ENCODE data around the gene GRIN3B. TPM values are rescaled to one million over a fixed set of nuclear protein-coding genes. Genes with fewer than 3 reads are reported as not detected.

Gene GRIN3B
- polyA plus RNA-seq, 1 of the 3 experiments (the other 2 are of a cell fraction): 1.5 TPM

GRCh38 chr19:1028062-1028926, 28.1 kb downstream of the GRIN3B start:
- CTCF ChIA-PET: interaction anchor here (0.8 to 2.0 kb wide), 8 partner anchors 9 to 216 kb away, joined by 3 to 7 read pairs (median 4); no protein-coding TSS in a partner anchor
- Histone ChIP-seq H3K36me3 (replicated peaks in 1 of 2; ENCODE audit: control insufficient read depth in 1 of 2, insufficient read depth in 2 of 2, low read length in 1 of 2) (peaks cover 13 to 26% of the 10 kb centered on the region in 2 experiments), H3K4me3 (ENCODE audit: low read depth in 2 of 2, low read length in 1 of 2) (peak overlapping the region; percentile 76 to 97), H3F3A (replicated peaks; ENCODE audit: insufficient read depth) (peaks cover 22% of the 10 kb centered on the region), H3K9ac (peak overlapping the region; percentile 86), H3K4me2 (peak overlapping the region; percentile 99), H3K27ac (ENCODE audit: low read depth in 2 of 2, low read length in 1 of 2) (peak overlapping the region; percentile 81 to 84), H3K4me1 (ENCODE audit: control insufficient read depth in 1 of 2, insufficient read depth in 2 of 2, low read depth in 1 of 2, low read length in 1 of 2) (peaks cover 0 to 14% of the 10 kb centered on the region in 2 experiments; a peak in 1 of 4 replicates), H4K20me1 (ENCODE audit: insufficient read depth) (peaks cover 40% of the 10 kb centered on the region), H2AFZ (ENCODE audit: low read depth) (no peak overlapping the region), H3K9me2 (no peaks in the 10 kb centered on the region), H3K9me3 (no peaks in the 10 kb centered on the region), H3K27me3 (ENCODE audit: insufficient read depth) (no peaks in the 10 kb centered on the region), H3K79me2 (ENCODE audit: insufficient read depth) (peaks cover 65% of the 10 kb centered on the region)
- DNase-seq: peak; percentile 86
- POLR2A ChIA-PET: interaction anchor here (1.1 kb wide), 2 partner anchors 45 to 46 kb away, joined by 3 to 4 read pairs; no protein-coding TSS in a partner anchor
- 1% methylated on average over 16 of the region's 58 CpGs for WGBS (ENCODE audit: low lambda C conversion rate)
- peak; percentile 78 for TF ChIP-seq REST (IDR thresholded peaks at IDR 0.05; ENCODE audit: low read depth, low read length)
- no peak for TF ChIP-seq USF1 (IDR thresholded peaks at IDR 0.05; ENCODE audit: borderline replicate concordance, low read depth)
- peak; percentile 62; the same call in 1 of the 2 replicates for TF ChIP-seq GABPA (IDR thresholded peaks at IDR 0.05; ENCODE audit: low read depth)
- TF ChIP-seq SMC3 (IDR thresholded peaks at IDR 0.05; ENCODE audit: low read depth, low read length): no peak
- peak; percentile 56 for TF ChIP-seq MAX (IDR thresholded peaks at IDR 0.05; ENCODE audit: low read depth)
- TF ChIP-seq MEF2A (IDR thresholded peaks at IDR 0.05; ENCODE audit: borderline replicate concordance, low read depth): no peak
- TF ChIP-seq TAF1 (IDR thresholded peaks at IDR 0.05; ENCODE audit: borderline replicate concordance, low read depth, low read length): peak; percentile 70
- TF ChIP-seq RAD21 (IDR thresholded peaks at IDR 0.05; ENCODE audit: low read length): no peak
- no peak for TF ChIP-seq IRF3 (IDR thresholded peaks at IDR 0.05; ENCODE audit: low read depth, low read length)
- peak; percentile 95 for TF ChIP-seq TCF12 (IDR thresholded peaks at IDR 0.05)
- TF ChIP-seq FOXM1 (IDR thresholded peaks at IDR 0.05; ENCODE audit: low read depth): no peak
- TF ChIP-seq JUND (IDR thresholded peaks at IDR 0.05): no peak
- peak; percentile 77; the same call in 1 of the 2 replicates for TF ChIP-seq SIN3A (IDR thresholded peaks at IDR 0.05; ENCODE audit: borderline replicate concordance, low read depth, low read length)
- TF ChIP-seq USF2 (IDR thresholded peaks at IDR 0.05; ENCODE audit: borderline replicate concordance, low read depth, low read length): no peak
- TF ChIP-seq FOSL2 (IDR thresholded peaks at IDR 0.05; ENCODE audit: borderline replicate concordance, low read depth): no peak
- no peak for TF ChIP-seq ELF1 (IDR thresholded peaks at IDR 0.05)
- peak; percentile 36 for TF ChIP-seq PBX3 (IDR thresholded peaks at IDR 0.05)
- peak; percentile 73; the same call in 1 of the 2 replicates for TF ChIP-seq RCOR1 (IDR thresholded peaks at IDR 0.05; ENCODE audit: low read length)
- TF ChIP-seq GATA2 (CRISPR knock-in tag; IDR thresholded peaks at IDR 0.05): no peak
- no peak for TF ChIP-seq CHD2 (IDR thresholded peaks at IDR 0.05; ENCODE audit: low read length, partially characterized antibody)
- TF ChIP-seq CTCF (IDR thresholded peaks at IDR 0.05): no peak
- peak; percentile 69; the same call in 1 of the 2 replicates for TF ChIP-seq POLR2AphosphoS5 (IDR thresholded peaks at IDR 0.05; ENCODE audit: low read depth, low read length)
- TF ChIP-seq NFIC (IDR thresholded peaks at IDR 0.05; ENCODE audit: borderline replicate concordance): 0 out of 2 replicates have a peak, but pooled peaks have one; percentile 9
